Progenitor cell of endocrine pancreas (in vitro differentiated cells): Measurements from ENCODE around the gene NBEA. TPM values are rescaled to one million over a fixed set of nuclear protein-coding genes. Genes with fewer than 3 reads are reported as not detected.

Experiments used
- DNase-seq: peaks from one replicate; pipeline ENCODE4 v3.0.0; 2021; ENCODE audit warnings: low spot score; ENCODE audit not compliant: unreplicated experiment
- H3K27ac Mint-ChIP-seq: 2 replicates; pipeline ENCODE4 v1.8.0; 2021; ENCODE audit warnings: mild to moderate bottlenecking, moderate library complexity, mixed read lengths
- H3K27me3 Mint-ChIP-seq: 2 replicates; pipeline ENCODE4 v1.8.0; 2021; ENCODE audit warnings: mixed read lengths
- H3K36me3 Mint-ChIP-seq: 2 replicates; pipeline ENCODE4 v1.8.0; 2022; ENCODE audit warnings: mixed read lengths; ENCODE audit not compliant: insufficient read depth
- H3K4me1 Mint-ChIP-seq: 2 replicates; pipeline ENCODE4 v1.8.0; 2021; ENCODE audit warnings: low read depth, mixed read lengths
- H3K4me3 Mint-ChIP-seq: 2 replicates; pipeline ENCODE4 v1.8.0; 2021; ENCODE audit warnings: low read depth, mild to moderate bottlenecking, moderate library complexity, mixed read lengths
- H3K9me3 Mint-ChIP-seq: 2 replicates; pipeline ENCODE4 v1.8.0; 2021; ENCODE audit warnings: low read depth, mixed read lengths
- CTCF ChIP-seq: fragments of 200-600 bp; sonication (generic); IDR thresholded peaks from one replicate; pipeline ENCODE4 v1.5.0; 2021; ENCODE audit warnings: antibody characterized with exemption, mild to moderate bottlenecking; ENCODE audit not compliant: unreplicated experiment
- total RNA-seq: library from RNA; stranded (reverse); gene quantifications from 2 replicates; pipeline ENCODE4 v1.2.1, GENCODE V29; 2021

Gene NBEA
- total RNA-seq, 1 donor from 2014 or later: 21.7 TPM

GRCh38 chr13:35566340-35566739, 624.3 kb downstream of the NBEA start:
- no peaks in the 10 kb centered on the region for H3K4me1 Mint-ChIP-seq
- no peaks in the 10 kb centered on the region for H3K36me3 Mint-ChIP-seq
- H3K27me3 Mint-ChIP-seq: no peaks in the 10 kb centered on the region
- no peak overlapping the region for H3K4me3 Mint-ChIP-seq
- no peak for TF ChIP-seq CTCF
- no peak for DNase-seq
- H3K9me3 Mint-ChIP-seq: no peaks in the 10 kb centered on the region
- no peak overlapping the region for H3K27ac Mint-ChIP-seq

GRCh38 chr13:35567406-35567980, 625.4 kb downstream of the NBEA start:
- Mint-ChIP-seq H3K36me3 (no peaks in the 10 kb centered on the region), H3K4me1 (no peaks in the 10 kb centered on the region), H3K9me3 (no peaks in the 10 kb centered on the region), H3K4me3 (no peak overlapping the region), H3K27ac (no peak overlapping the region), H3K27me3 (no peaks in the 10 kb centered on the region)
- no peak for DNase-seq
- TF ChIP-seq CTCF: no peak

- no peak overlapping the region for H3K4me3 Mint-ChIP-seq
- H3K9me3 Mint-ChIP-seq: no peaks in the 10 kb centered on the region
- no peaks in the 10 kb centered on the region for H3K36me3 Mint-ChIP-seq
- no peak for TF ChIP-seq CTCF
- H3K27me3 Mint-ChIP-seq: no peaks in the 10 kb centered on the region
- no peak overlapping the region for H3K27ac Mint-ChIP-seq
- DNase-seq: no peak
- no peaks in the 10 kb centered on the region for H3K4me1 Mint-ChIP-seq
Measured at GRCh38 chr13:35573639-35574038, 631.6 kb downstream of the NBEA start.

DNA sequence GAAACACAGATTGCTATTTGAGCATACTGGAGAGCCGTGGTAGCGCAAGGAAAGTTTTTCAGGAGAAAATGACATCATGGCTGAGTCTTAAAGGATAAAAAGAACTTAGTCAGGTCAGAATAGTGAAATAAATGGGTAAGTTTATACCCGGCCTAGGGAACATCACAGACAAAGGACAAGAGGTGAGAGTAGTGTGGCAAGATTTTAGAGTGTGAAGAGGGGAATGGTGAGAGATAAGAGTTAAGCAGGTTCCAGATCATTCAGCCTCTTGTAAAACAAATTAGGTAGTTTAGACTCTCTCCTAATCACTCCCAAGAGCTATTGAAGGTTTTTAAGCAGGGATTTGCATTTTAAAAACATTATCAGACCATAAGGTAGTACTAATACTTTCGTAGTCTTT, 650.4 kb downstream of the NBEA start:
- H3K36me3 Mint-ChIP-seq: peaks cover 1% of the 10 kb centered on the region
- H3K27ac Mint-ChIP-seq: no peak overlapping the region
- H3K4me3 Mint-ChIP-seq: no peak overlapping the region
- no peaks in the 10 kb centered on the region for H3K9me3 Mint-ChIP-seq
- H3K27me3 Mint-ChIP-seq: no peaks in the 10 kb centered on the region
- TF ChIP-seq CTCF: no peak
- H3K4me1 Mint-ChIP-seq: peaks cover 1% of the 10 kb centered on the region
- DNase-seq: no peak

DNA sequence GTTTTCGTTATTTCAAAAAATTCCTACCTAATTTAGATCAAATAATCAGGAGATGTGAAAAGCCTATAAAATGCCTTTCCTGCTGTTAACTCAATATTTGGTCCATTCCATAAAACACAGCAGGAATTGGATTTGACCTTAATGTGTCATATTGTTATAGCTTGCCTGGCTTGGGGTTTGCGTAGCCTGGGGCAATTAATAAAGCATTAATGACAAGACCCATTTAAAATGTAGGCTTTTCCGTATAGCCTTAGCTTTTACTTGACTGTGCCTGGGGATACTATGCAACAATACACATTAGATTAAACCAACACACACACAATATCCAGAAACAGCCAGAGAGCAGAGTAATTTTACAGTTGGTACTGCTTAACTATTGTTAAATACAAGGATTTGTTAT, 651.6 kb downstream of the NBEA start:
- H3K27me3 Mint-ChIP-seq: no peaks in the 10 kb centered on the region
- H3K4me3 Mint-ChIP-seq: no peak overlapping the region
- no peaks in the 10 kb centered on the region for H3K9me3 Mint-ChIP-seq
- H3K27ac Mint-ChIP-seq: no peak overlapping the region
- DNase-seq: no peak
- peaks cover 1% of the 10 kb centered on the region for H3K4me1 Mint-ChIP-seq
- no peak for TF ChIP-seq CTCF
- peaks cover 1% of the 10 kb centered on the region for H3K36me3 Mint-ChIP-seq
